Smooth muscle cell (in vitro differentiated cells): ENCODE data around the gene OSM. TPM values are rescaled to one million over a fixed set of nuclear protein-coding genes. Genes with fewer than 3 reads are reported as not detected.
A peak's percentile ranks its signal among the peaks of the same experiment; 100 is the strongest.

Experiments
- DNase-seq: peaks from one replicate; lab custom pipeline; 2025; ENCODE audit not compliant: unreplicated experiment; lab: John Stamatoyannopoulos, UW
- H2AFZ ChIP-seq: fragments of 200-600 bp; sonication (generic); 2 replicates; pipeline ENCODE4 v1.6.0; 2016; ENCODE audit warnings: antibody characterized with exemption, low read depth, mild to moderate bottlenecking
- H3F3A ChIP-seq: fragments of 200-600 bp; sonication (generic); 2 replicates; pipeline ENCODE4 v1.6.0; 2017; ENCODE audit warnings: antibody characterized with exemption, low read depth
- H3K27ac ChIP-seq: fragments of 200-600 bp; sonication (generic); 2 replicates; pipeline ENCODE4 v1.5.1; 2016; ENCODE audit warnings: low read depth, mild to moderate bottlenecking
- H3K27me3 ChIP-seq: fragments of 200-600 bp; sonication (generic); 2 replicates; pipeline ENCODE4 v1.6.1; 2016; ENCODE audit warnings: low read depth, mild to moderate bottlenecking
- H3K36me3 ChIP-seq: fragments of 200-600 bp; sonication (generic); 2 replicates; pipeline ENCODE4 v1.5.1; 2016; ENCODE audit warnings: low read depth
- H3K4me1 ChIP-seq: fragments of 200-600 bp; sonication (generic); 2 replicates; pipeline ENCODE4 v1.5.1; 2016; ENCODE audit warnings: low read depth
- H3K4me2 ChIP-seq: fragments of 200-600 bp; sonication (generic); 2 replicates; pipeline ENCODE4 v1.6.0; 2016; ENCODE audit warnings: mild to moderate bottlenecking
- H3K4me3 ChIP-seq: fragments of 200-600 bp; sonication (generic); 2 replicates; pipeline ENCODE4 v1.5.1; 2016; ENCODE audit warnings: mild to moderate bottlenecking
- H3K79me2 ChIP-seq: fragments of 200-600 bp; sonication (generic); 2 replicates; pipeline ENCODE4 v1.6.0; 2016; ENCODE audit warnings: low read depth, mild to moderate bottlenecking
- H3K9ac ChIP-seq: fragments of 200-600 bp; sonication (generic); 2 replicates; pipeline ENCODE4 v1.6.0; 2016; ENCODE audit warnings: low read depth
- H3K9me3 ChIP-seq: fragments of 200-600 bp; sonication (generic); replicated peaks from 2 replicates; pipeline ENCODE4 v1.5.1; 2016; ENCODE audit warnings: low read depth
- H4K20me1 ChIP-seq: fragments of 200-600 bp; sonication (generic); 2 replicates; pipeline ENCODE4 v1.6.0; 2016; ENCODE audit warnings: low read depth
- WGBS: methylation state at CpG from one replicate; pipeline ENCODE4 v1.1.7; 2016; ENCODE audit warnings: low lambda C conversion rate; 5-methylcytosine and 5-hydroxymethylcytosine counted together
- polyA plus RNA-seq: library from polyadenylated mRNA; unstranded; fragments of >200 nt; fragmentation: Nextera tagmentation; extraction: Ambion mirVana; gene quantifications from 2 replicates; pipeline ENCODE4 v1.2.1, GENCODE V29; 2016
- total RNA-seq: library from RNA; depleted of rRNA; stranded (reverse); fragments of >200 nt; gene quantifications from 2 replicates; pipeline ENCODE4 v1.2.3, GENCODE V29; 2014
- TF ChIP-seq, protein P1 (sequence below): fragments of 200-600 bp; sonication (generic); IDR thresholded peaks from 2 replicates; pipeline ENCODE4 v1.5.1; 2017; ENCODE audit warnings: borderline replicate concordance, mild to moderate bottlenecking, antibody characterized with exemption; ENCODE audit not compliant: insufficient read depth, poor library complexity, severe bottlenecking

OSM gene
- total and polyA plus RNA-seq, 2 experiments from 2014 or later, result 0.14 to 0.27 TPM

DNA sequence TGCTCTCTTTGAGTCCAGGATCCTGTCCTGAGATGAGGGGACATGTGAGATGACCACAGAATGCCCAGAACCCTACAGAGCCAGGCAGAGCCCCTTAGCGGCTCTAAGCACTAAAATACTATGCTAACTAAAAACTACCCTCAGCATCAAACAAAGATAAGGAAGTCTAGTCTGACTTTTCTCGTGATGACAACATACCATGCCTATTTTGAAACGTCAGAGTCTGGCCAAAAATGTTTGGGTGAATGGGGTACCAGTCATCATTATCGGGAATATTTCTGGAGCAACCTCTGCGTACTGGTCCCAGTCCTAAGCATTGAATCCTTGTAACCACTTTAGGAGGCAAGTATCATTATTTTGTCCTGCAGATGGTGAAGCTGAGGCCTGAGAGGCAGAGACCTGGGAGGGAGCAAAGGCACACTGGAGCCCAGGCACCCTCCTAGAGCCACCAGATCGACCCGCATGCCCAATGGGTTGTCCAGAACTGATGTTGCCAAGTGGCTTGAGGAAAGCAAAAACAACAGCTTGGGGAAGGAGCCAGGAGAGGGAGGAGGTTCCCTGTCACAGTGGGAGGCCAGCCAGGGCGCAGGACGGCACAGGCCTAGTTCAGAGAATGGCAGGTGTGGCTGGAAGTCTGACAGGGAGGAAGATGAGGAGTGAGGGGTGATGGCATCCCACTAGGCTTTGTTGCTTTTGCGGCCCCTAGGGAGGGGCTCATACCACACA lies 7.2 kb upstream of the OSM start:
- Histone ChIP-seq H3K9ac (no peak overlapping the region), H2AFZ (no peak overlapping the region), H3K4me2 (no peak overlapping the region), H3K27me3 (no peaks in the 10 kb centered on the region), H4K20me1 (no peaks in the 10 kb centered on the region), H3K9me3 (no peaks in the 10 kb centered on the region), H3K4me1 (peaks cover 7% of the 10 kb centered on the region), H3K36me3 (no peaks in the 10 kb centered on the region), H3K4me3 (no peak overlapping the region), H3F3A (no peaks in the 10 kb centered on the region), H3K27ac (peak overlapping the region; percentile 29), H3K79me2 (no peaks in the 10 kb centered on the region)
- 54% methylated on average over 10 of the region's 10 CpGs for WGBS
- TF ChIP-seq, protein P1, sequence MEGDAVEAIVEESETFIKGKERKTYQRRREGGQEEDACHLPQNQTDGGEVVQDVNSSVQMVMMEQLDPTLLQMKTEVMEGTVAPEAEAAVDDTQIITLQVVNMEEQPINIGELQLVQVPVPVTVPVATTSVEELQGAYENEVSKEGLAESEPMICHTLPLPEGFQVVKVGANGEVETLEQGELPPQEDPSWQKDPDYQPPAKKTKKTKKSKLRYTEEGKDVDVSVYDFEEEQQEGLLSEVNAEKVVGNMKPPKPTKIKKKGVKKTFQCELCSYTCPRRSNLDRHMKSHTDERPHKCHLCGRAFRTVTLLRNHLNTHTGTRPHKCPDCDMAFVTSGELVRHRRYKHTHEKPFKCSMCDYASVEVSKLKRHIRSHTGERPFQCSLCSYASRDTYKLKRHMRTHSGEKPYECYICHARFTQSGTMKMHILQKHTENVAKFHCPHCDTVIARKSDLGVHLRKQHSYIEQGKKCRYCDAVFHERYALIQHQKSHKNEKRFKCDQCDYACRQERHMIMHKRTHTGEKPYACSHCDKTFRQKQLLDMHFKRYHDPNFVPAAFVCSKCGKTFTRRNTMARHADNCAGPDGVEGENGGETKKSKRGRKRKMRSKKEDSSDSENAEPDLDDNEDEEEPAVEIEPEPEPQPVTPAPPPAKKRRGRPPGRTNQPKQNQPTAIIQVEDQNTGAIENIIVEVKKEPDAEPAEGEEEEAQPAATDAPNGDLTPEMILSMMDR, result no peak
- DNase-seq, result no peak

DNA sequence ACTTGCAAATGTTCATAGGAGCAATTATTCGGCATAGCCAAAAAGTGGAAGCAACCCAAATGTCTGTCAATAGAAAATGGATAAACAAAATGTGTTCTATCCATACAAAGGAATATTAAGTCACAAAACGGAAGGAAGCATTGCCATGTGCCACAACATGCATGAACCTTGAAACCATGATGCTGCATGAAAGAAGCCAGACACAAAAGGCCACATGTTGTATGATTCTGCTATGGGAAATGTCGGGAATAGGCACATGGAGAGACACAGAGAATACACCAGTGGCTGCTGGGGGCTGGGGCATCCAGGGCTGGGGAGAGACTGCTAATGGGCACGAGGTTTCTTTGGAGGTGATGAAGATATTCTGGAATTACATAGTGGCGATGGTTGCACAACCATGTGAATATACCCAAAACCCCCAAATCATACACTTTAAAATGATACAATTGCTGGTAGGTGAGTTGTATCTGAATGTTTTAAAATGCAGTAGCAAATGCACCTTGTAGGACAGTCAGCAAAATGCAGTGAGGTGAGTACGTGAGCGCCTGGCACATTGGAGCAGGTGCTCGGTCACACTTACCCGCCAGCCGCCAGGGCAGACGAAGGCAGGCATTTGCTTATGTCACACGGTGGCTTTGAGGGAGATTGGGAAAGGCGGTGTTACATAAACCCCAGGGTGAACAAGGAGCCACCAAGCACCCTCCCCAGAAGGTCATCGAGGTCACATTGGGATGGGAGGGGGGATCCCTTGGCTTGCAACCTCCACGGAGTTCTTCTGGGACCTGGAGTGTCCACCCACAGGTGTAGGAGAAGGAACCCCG lies 6.3 kb upstream of the OSM start:
- Histone ChIP-seq H3K79me2 (no peaks in the 10 kb centered on the region), H3K36me3 (no peaks in the 10 kb centered on the region), H3F3A (no peaks in the 10 kb centered on the region), H3K27me3 (no peaks in the 10 kb centered on the region), H2AFZ (no peak overlapping the region), H4K20me1 (no peaks in the 10 kb centered on the region), H3K27ac (peak overlapping the region; percentile 29), H3K4me1 (peaks cover 7% of the 10 kb centered on the region), H3K4me2 (no peak overlapping the region), H3K9me3 (no peaks in the 10 kb centered on the region), H3K4me3 (no peak overlapping the region), H3K9ac (no peak overlapping the region)
- no peak for DNase-seq
- WGBS, result 86% methylated on average over 16 of the region's 16 CpGs
- TF ChIP-seq, protein P1, result no peak

DNA sequence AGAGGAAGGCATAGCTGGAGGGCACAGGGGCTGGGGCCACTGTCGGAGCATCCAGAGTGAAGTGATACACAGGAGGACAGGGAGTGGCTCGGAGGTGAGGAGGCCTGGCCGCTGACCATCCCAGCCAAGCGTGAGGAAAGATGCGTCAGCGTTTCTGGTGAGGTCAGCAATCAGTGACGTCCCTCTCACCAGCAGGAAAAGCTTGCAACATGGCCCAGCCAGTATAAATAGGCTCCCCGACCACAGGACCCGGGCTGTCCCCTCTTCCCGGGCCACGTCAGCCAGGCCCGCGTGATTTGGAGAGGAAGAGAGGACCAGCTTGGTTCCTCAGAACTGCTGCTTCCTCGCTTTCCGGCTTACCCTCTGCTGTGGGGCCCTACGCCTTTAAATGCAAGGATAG lies 4.2 kb upstream of the OSM start:
- TF ChIP-seq, protein P1, result no peak
- Histone ChIP-seq H3K9ac (no peak overlapping the region), H3K27ac (no peak overlapping the region), H3F3A (no peaks in the 10 kb centered on the region), H3K4me2 (no peak overlapping the region), H3K27me3 (no peaks in the 10 kb centered on the region), H3K79me2 (no peaks in the 10 kb centered on the region), H3K4me3 (no peak overlapping the region), H2AFZ (no peak overlapping the region), H3K9me3 (no peaks in the 10 kb centered on the region), H3K36me3 (no peaks in the 10 kb centered on the region), H3K4me1 (no peaks in the 10 kb centered on the region), H4K20me1 (no peaks in the 10 kb centered on the region)
- 87% methylated on average over 16 of the region's 16 CpGs for WGBS
- DNase-seq, result no peak
